ENCODE data around the gene RESP18.

The RESP18 gene

DNA sequence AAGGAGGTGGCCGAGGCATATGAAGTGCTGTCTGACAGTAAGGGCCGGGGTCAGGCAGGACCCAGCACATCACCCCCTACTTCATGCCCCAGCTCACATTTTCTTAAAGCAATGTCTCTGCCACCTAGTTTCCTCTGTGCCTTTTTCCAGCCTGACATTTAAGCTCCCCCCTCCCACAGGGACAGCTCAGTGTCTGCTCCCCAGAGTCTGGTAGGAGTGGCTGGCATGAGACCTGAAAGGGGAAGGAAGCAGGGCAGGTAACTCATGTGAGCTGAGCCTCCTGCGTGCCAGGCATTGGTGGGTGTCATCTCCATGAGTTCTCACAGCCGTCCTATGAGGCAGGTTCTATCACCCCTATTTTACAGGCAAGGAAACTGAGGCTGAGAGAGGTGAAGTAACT, 51.9 kb downstream of the RESP18 start:
- in situ Hi-C loops (cut with MboI; ENCODE audit: low sequenced_read_pairs): no loop called here

DNA sequence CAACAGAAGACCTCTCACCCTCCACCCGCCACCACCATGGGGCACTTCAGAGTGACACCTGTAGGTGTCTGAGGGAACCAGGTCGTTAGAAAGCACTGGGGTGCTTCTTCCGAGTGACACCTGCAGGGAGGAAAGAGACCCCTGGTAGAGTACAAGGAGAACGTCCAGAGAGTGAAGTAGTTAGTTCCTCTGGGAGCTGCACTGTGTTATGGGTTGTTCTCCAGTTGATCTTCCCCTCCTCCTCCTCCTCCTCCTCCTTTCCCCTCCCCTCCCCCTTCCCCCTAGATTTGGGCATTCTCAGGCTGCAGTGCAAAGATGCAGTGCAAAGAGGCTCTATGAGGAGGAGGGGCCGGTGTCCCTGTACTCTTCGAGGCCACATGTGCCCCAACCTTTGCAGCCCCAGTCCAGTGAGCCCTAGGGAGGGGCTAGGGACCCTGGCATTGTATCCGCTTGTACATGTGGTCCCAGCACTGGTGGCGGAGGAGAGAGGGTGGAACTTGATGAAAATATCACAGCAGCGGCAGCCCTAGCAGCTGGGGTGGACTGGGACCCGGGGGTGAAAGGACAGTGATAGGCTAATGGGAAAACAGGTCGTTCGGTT, 52.5 kb downstream of the RESP18 start:
- in situ Hi-C loops (cut with MboI; ENCODE audit: low sequenced_read_pairs): loop anchor here (10.0 kb wide), 1 partner anchor 115 kb away; the partner anchor contains the start of gene NHEJ1

DNA sequence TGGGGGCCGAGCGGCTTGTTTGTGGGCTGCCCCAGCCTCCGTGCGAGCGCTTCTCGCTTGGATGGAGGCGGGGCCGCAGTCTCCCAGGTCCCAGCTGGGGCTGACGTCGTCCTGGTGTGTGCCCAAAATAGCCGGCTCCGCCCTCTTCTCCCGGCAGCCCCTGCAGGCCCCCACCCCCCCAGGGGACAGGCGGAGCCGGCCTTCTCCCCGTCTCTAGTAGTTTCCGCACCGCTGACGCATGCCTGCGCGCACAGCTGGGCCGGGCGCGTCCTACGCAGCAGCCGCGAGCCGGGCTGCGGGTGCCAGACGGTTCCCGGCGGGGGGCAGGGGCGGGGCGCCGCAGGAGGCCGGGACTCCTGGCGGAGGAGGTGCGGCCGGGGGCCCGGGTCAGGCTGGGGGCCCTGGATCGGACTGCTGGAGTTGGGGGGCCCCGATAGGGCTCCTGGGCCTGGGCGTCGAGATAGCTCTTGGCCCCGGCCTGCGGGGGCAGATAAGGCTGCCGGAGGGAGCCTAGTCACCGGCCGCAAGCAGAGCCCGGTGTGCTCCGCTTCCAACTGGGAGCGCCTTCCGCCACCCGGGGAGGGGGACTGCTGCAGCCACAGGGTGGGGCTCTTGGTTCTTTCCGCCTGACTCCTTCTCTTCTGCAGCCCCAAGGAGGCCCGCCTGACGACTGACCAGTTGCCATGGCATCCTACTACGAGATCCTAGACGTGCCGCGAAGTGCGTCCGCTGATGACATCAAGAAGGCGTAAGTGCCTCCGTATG, 53.2 kb downstream of the RESP18 start, which contains the start of gene DNAJB2:
Gene DNAJB2, plus strand, starts transcription at position 216 of the 765 bp plus-strand sequence. Its CDS starts 468 bp downstream, at position 684.
- in situ Hi-C loops (cut with MboI; ENCODE audit: low sequenced_read_pairs): loop anchor here (10.0 kb wide), 1 partner anchor 115 kb away; the partner anchor contains the start of gene NHEJ1

DNA sequence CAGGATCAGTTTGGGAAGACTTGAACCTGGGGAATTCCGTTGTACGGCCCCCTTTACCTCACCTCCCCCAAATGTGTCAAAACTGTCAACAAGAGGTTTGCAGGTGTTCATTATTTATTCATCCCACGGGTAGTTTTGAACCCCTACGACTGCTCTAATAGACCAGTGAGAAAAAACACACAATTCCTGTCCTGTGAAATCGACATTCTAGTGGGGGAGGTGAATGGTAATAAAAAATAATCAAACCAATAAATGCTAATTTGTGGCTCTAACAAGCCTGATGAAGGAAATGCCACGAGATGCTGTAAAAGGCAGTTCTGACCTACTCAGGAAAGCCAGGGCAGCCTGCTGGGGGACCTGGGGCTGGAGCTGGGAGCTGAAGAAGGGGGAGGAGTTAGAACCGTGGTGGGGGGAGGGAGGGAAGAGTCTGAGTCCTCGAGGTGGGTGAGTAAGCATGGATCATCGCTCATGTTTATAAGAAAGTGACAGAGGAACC, 53.8 kb downstream of the RESP18 start:
- in situ Hi-C loops (cut with MboI; ENCODE audit: low sequenced_read_pairs): loop anchor here (10.0 kb wide), 1 partner anchor 114 kb away; the partner anchor contains the start of gene NHEJ1

DNA sequence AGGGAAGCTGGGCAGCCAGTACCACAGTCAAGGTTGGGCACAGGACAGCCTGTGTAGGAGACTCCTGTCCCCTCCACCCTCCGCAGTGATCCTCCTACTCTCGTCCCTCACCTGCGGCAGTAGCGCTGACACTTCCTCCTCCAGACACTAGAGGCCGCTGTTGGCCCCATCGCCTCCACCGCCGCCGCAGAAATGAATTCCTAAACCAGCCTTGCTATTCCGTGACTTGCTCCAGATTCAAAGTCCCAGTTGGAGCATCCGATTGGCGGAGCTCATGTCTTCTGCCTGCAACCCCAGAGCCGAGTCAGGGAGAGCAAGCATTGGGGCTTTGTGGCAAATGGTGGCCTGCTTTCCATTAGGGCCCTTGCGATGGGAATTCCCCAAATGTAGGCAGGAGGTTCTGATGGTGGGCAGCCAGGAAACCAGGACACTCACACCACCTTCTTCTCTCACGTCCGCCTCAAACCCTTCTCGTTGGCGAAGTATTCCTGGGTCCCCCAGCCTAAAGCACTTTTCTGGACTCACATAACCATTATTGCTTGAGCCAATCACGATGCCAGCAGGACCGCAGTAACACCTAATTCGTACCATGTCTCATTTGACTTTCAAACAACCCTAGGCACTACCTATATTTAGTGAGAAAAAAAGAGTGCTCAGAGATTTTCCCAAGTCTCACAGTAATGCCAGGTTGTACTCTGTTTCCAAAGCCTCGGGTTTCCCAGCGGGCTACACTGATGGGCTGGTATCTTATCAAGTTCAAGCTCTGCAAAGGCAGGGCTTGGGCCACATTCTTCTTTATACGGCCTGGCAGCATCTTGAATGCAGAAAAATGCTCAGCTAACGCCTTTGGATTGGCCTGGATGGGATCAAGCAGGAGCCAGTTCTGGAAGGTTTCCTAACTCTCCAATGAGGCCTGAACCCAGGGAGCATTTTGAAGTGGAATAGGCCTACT, 54.6 kb downstream of the RESP18 start:
- in situ Hi-C loops (cut with MboI; ENCODE audit: low sequenced_read_pairs): loop anchor here (10.0 kb wide), 1 partner anchor 113 kb away; the partner anchor contains the start of gene NHEJ1

All from HL-60/S4 (cell line).